ENCODE measurements around the gene CENPVL2.
"Not testable (repeated sequence)": the region's sequence is repeated elsewhere in the genome, so short reads cannot be mapped to it uniquely, and the experiment has no call there.

The CENPVL2 gene

GRCh38 chrX:51682720-51683062, at the start of gene CENPVL2:
TSS of gene CENPVL2 (minus strand) at chrX:51682831. CDS start at chrX:51682831, 0 bp downstream.
- not testable (repeated sequence) for DNase-seq (ENCODE audit: low read depth, low spot score)

- DNase-seq (ENCODE audit: low read depth, low spot score), result no peak
These were observed 45.6 kb upstream of the CENPVL2 start for GRCh38 chrX:51728202-51728601.

- DNase-seq (ENCODE audit: low read depth, low spot score), result not testable (repeated sequence)
These were observed 30.5 kb upstream of the CENPVL2 start for GRCh38 chrX:51712943-51713647.

GRCh38 chrX:51710277-51711164, 27.9 kb upstream of the CENPVL2 start, which contains the start of gene CENPVL1:
TSS of gene CENPVL1 (plus strand) at chrX:51710512. CDS start at chrX:51710512, 0 bp downstream.
- not testable (repeated sequence) for DNase-seq (ENCODE audit: low read depth, low spot score)

GRCh38 chrX:51697397-51697796, 14.8 kb upstream of the CENPVL2 start:
- DNase-seq (ENCODE audit: low read depth, low spot score), result no peak

GRCh38 chrX:51694254-51694653, 11.6 kb upstream of the CENPVL2 start:
- DNase-seq (ENCODE audit: low read depth, low spot score), result no peak

- not testable (repeated sequence) for DNase-seq (ENCODE audit: low read depth, low spot score)
These were observed 567 bp downstream of the CENPVL2 start for GRCh38 chrX:51681808-51682719.

GRCh38 chrX:51679689-51680433, 2.8 kb downstream of the CENPVL2 start:
- DNase-seq (ENCODE audit: low read depth, low spot score), result not testable (repeated sequence)

- no peak for DNase-seq (ENCODE audit: low read depth, low spot score)
These were observed 16.6 kb downstream of the CENPVL2 start for GRCh38 chrX:51665981-51666380.

- DNase-seq (ENCODE audit: low read depth, low spot score), result no peak
These were observed 39.3 kb downstream of the CENPVL2 start for GRCh38 chrX:51643377-51643776.

GRCh38 chrX:51641421-51642021, 41.1 kb downstream of the CENPVL2 start:
- peak; percentile 55 for DNase-seq (ENCODE audit: low read depth, low spot score)

GRCh38 chrX:51636511-51636910, 46.1 kb downstream of the CENPVL2 start:
- peak; percentile 11 for DNase-seq (ENCODE audit: low read depth, low spot score)

Data from ELF-1 (cell line).